TTC549 (cell line): ENCODE results near the gene PTGES3.
"Not testable (repeated sequence)": the region's sequence is repeated elsewhere in the genome, so short reads cannot be mapped to it uniquely, and the experiment has no call there.

Experiments used
- FAIRE-seq: peaks from 2 replicates; lab custom pipeline; 2012; peaks lifted over from hg19 to GRCh38; lab: Jason Lieb, UNC

PTGES3 gene

DNA sequence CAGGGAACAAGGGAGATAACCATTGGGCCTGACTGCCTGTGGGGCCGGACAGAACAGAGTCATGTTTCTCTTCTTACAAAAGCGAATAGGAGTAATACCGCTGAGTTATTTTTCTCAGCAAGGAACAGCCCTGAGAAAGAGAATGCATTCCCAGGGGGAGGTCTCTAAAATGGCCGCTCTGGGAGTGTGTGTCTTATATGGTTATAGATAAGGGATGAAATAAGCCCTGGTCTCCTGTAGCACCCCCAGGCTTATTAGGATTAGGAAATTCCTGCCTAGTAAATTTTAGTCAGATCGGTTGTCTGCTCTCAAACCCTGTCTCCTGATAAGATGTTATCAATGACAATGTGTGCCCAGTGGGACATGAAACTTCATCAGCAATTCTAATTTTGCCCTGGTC, 34.3 kb downstream of the PTGES3 start:
- not testable (repeated sequence) for FAIRE-seq

GRCh38 chr12:56648023-56648422, 40.1 kb downstream of the PTGES3 start:
- not testable (repeated sequence) for FAIRE-seq

DNA sequence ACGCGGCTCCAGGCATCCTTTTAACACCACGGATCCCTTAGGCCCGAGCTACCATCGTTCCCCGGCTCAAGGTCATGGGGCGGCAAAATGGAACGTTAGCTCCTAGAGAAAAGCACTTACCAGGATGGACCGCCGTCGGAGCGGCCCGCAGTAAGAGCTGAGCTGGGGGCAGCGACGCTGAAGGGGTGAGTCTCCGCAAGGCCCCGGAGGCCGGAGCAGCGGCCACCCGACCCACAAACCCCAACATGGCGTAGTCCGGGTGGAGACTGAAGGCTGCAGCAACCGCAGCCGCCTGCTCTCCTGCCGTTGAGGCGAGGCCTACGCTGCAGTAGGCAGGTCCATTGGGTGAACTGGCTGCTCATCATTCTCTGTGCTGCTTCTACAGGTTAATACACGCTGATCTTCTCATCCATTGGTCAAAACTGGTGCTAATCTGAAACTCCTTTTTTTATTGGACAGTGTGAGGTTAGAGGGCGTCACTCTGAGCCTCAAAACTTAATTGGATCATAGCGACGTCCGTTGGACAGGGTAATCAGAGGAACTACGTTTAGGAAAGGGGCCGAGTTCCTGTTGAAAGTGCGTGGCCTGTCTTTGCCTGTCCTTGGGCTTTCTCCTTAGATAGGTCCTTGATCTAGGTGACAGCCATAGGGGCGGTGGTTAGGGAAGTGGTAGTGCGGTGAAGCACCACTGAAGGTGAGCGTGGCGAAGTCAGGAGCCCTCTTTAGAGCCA, 42.2 kb downstream of the PTGES3 start, which contains the start of gene ATP5F1B:
Gene ATP5F1B (minus strand): TSS at position 268 of the 730 bp plus-strand sequence. CDS start 21 bp downstream, at position 247.
- peak; percentile 97 for FAIRE-seq

- no peak for FAIRE-seq
These were observed 42.8 kb downstream of the PTGES3 start for GRCh38 chr12:56645201-56645716.

DNA sequence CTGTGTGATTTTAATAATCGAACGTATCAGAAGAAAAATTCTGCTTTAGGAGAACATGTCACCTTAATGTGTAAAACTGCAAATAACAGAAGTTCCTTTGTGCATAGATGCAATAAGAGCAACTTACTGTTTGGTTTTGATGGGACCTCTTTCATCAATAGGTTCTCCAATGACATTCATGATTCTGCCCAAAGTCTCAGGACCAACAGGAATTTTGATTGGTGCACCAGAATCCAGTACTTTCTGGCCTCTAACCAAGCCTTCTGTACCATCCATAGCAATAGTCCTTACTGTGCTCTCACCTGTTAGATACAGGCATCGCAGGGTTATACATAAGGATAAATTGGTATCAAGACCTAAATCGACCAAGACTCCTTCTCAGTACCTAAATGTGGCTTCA, 43.4 kb downstream of the PTGES3 start:
- no peak for FAIRE-seq

DNA sequence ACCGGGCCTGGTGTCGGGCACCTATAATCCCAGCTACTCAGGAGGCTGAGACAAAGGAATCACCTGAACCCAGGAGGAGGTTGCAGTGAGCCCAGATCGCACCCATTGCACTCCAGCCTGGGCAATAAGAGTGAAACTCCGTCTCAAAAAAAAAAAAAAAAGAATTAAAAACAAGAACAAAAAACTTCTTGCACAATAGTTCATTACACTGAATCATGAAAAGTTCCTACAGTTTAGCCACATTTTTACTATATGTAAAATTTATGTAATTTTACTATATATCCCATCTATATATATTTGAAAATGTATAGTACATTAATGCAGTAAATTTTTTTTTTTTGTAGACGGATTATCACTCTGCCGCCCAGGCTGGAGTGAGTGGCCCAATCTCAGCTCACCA, 46.9 kb downstream of the PTGES3 start:
- no peak for FAIRE-seq

GRCh38 chr12:56637621-56638020, 50.5 kb downstream of the PTGES3 start:
- no peak for FAIRE-seq

DNA sequence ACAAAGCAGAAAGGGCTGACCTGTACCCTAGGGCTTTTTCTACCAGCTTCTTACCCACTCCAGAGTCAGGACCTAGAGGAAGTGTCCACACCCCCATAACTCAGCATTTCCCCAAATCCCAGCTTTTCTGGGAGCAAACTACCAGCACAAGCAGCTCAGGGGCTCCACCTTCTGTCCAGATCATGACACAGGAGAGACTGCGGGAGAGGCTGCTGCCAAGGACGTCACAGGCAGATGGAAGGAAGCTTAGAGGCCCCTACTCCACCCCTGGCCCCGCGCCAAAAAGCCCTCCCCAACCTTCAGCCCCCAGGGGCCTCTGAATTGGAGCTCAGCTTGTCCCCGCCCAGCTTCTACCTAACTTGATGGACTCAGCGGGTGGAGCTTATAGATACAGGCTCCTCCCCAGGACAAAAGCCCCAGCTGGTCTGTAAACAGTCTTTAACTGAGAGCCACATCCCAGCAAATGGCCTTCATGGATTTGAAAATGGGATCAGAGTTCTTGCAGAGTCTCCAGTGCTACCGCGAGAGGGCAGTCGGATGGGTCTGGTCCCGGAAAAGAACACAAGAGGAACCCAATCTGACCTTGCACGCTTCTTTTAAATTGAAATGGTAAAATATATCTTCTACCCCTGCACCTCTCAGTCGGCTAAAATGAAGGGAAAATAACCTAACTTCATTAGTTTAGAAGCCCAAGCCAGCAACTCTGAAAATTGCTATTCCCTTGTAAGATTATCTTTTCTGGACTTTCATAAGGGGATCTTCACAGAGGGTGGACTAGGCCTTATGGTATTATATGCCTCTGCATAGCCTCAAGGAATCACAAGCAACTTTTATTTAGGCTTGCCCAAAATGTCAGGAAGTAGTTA, 51.2 kb downstream of the PTGES3 start:
- peak; percentile 97 for FAIRE-seq

- no peak for FAIRE-seq
These were observed 52.0 kb downstream of the PTGES3 start for GRCh38 chr12:56635806-56636674.

DNA sequence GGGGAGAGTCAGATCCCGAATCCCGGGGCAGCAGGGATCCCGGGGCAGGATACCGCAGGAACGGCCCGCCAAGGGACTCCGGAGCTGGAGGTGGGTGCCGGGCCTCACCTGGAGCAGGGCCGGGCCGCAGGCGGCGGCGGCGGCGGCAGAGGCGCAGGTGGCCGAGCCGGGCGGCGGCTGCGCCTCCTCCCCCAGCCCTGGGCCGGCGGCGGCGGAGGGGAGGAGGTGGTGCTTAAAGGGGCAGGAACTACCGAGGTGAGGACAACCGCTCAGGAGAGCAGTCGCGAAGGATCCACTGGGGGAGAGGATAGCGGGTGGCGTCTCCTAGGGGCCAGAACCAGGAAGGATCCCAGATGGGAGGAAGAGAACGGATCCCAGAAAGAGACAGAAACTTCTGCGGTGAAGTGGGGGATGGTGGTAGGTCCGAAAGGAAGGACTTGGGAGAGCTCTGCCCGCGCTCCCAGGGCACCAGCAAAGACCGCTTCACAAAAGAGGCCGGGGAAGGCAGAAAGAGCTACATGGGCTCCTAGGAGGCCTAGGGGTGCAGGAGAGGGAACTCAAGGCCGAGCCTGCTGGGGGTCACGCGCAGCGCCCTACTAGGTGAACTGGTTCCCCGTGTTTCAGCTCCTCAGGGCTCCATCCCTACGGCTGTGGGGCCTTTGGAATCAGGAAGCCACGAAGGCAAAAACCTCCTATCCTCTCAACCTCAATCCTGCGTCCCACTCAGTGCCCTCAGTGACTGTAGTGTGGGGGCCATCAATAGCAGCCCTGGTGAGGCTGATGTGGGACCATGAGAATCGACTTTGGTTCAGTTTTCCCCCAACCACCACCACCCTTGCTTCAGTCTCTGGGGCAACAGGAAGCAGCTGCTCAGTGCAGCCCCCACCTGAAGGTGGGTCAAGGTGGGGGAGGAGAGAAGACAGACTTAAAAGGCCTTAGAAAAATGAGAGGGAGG, 53.0 kb downstream of the PTGES3 start:
- FAIRE-seq, result no peak

DNA sequence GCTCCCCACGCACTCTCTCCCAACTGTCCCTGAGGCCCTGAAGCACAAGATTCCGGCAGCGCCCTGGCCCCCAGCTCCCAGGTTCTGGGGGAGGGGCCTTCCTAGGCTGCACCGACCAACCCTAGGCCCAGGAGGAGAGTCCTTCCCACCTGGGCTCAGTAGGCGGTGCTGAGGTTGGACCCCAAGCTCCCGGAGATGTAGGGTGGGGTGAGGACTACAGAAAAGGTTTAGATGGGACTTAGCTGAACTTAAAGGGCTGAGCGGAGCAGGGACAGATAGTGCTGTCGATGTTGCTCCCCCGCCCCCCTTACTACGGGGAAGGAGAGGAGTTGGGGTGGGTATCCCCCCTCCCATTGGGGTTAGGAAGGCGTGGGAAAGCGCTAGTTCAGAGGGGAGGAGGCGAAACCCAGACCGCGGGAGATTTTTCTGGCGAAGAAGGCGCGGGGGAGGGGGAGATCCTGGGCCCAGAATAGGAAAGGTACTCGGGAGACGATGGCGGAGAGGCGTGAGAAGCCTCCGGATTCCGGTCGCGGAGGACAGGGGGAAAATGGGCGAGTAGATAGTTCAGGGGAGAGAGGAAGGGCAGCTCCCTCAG, 53.7 kb downstream of the PTGES3 start:
- FAIRE-seq, result no peak

- FAIRE-seq, result no peak
These were observed 54.4 kb downstream of the PTGES3 start for GRCh38 chr12:56633468-56634241.

GRCh38 chr12:56632701-56633467, 55.2 kb downstream of the PTGES3 start:
- FAIRE-seq, result no peak

GRCh38 chr12:56631790-56632700, 56.0 kb downstream of the PTGES3 start:
- no peak for FAIRE-seq

GRCh38 chr12:56630180-56630632, 57.9 kb downstream of the PTGES3 start, which contains the start of gene BAZ2A:
Gene BAZ2A (minus strand): TSS chr12:56630326. CDS start chr12:56617530, 12,796 bp downstream.
- FAIRE-seq, result no peak

- FAIRE-seq, result no peak
These were observed 58.5 kb downstream of the PTGES3 start for GRCh38 chr12:56629459-56630179.
